Effector CD8-positive, alpha-beta T cell (primary cell): Measurements from ENCODE around the gene ARHGEF40.

Source experiments
- DNase-seq: peaks from one replicate; lab custom pipeline; 2025; lab: John Stamatoyannopoulos, UW

ARHGEF40 gene

DNA sequence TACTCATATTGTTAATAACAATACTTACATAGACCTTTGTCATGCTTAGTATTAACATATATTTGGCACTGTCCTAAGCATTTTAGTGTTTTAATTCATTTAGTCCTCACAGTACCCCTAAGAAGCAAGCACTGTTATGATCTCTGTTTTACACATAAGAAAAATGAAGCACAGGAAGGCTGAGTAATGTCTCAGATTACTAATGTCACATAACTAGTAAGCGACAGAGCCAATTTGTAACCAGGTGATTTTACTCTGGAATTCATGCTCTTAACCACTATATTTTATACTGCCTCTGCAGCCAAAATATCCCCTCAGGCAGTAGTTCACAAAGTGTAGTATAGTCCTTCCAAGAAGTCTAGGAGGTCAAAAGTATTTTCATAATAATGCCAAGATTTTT is 51.0 kb downstream of the ARHGEF40 start:
- DNase-seq: no peak

DNA sequence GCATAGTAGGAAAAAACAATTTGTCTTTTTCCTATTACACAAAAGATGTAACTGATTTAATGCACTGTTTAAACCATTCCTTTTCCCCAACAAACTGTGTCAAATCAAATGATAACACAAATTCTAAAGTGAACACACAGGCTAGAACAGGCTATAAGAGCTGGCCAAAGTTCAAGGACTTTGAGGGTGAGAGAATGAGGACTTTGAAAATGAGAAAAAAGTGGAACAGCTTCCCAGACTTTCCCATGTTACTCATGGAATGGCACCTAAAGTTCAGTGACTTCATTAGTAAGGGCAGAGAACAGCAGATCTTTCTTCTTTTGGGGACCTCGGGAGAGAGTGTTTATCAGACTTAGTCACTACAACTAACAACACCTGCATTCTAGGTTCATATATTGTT is 53.3 kb downstream of the ARHGEF40 start:
- no peak for DNase-seq

DNA sequence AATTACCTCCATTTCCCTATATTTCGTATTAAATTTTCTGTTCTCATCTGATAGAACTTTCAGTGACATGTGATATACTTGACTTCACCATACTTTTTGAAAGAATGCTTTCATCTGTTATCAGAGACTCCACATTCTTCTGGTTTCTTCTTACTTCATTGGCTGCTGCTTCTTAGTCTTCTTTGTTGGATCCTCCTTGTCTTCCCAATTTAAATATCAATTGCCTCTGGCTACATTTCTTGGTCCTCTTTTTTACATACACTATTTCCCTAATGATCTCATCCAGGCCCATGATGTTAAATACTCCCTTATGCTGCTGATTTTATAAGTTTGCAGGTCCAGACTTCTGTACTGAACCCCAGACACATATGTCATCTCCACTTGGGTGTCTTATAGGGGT is 63.8 kb downstream of the ARHGEF40 start:
- no peak for DNase-seq

- DNase-seq: no peak
These were observed 65.9 kb downstream of the ARHGEF40 start for GRCh38 chr14:21136024-21136423.
